Measurements from ENCODE around the gene EMC10. TPM values are rescaled to one million over a fixed set of nuclear protein-coding genes. Genes with fewer than 3 reads are reported as not detected.

Gene EMC10
- total RNA-seq, 4 donors from 2014 or later: 48.5 to 79.4 (median 59.7) TPM

DNA sequence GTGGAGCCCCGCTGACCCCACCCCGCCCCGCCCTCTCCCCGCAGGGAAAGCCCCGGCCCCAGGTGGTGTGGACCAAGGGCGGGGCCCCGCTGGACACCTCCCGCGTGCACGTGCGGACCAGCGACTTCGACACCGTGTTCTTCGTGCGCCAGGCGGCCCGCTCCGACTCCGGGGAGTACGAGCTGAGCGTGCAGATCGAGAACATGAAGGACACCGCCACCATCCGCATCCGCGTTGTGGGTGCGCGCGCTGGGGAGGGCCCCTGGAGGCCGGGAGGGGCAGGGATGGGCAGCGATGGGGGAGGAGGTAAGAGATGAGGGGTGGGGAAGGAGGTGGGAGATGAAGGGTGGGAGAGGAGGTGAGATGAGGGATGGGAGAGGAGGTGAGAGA lies 17.2 kb upstream of the EMC10 start:
- WGBS, 2 donors: 51 to 73% methylated on average over 17 to 27 of the region's 32 CpGs
- H3K4me1 ChIP-seq: no peaks in the 10 kb centered on the region
- no peak for TF ChIP-seq EP300 (IDR thresholded peaks at IDR 0.05)
- no peak for TF ChIP-seq POLR2A (IDR thresholded peaks at IDR 0.05)
- TF ChIP-seq, protein P1, sequence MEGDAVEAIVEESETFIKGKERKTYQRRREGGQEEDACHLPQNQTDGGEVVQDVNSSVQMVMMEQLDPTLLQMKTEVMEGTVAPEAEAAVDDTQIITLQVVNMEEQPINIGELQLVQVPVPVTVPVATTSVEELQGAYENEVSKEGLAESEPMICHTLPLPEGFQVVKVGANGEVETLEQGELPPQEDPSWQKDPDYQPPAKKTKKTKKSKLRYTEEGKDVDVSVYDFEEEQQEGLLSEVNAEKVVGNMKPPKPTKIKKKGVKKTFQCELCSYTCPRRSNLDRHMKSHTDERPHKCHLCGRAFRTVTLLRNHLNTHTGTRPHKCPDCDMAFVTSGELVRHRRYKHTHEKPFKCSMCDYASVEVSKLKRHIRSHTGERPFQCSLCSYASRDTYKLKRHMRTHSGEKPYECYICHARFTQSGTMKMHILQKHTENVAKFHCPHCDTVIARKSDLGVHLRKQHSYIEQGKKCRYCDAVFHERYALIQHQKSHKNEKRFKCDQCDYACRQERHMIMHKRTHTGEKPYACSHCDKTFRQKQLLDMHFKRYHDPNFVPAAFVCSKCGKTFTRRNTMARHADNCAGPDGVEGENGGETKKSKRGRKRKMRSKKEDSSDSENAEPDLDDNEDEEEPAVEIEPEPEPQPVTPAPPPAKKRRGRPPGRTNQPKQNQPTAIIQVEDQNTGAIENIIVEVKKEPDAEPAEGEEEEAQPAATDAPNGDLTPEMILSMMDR (IDR thresholded peaks at IDR 0.05): no peak
- no peak overlapping the region for H3K27ac ChIP-seq
- no peaks in the 10 kb centered on the region for H3K36me3 ChIP-seq
- no peaks in the 10 kb centered on the region for H3K9me3 ChIP-seq
- no peak for DNase-seq (ENCODE audit: low spot score in 2 of 2)
- H3K4me3 ChIP-seq: no peak overlapping the region
- H3K27me3 ChIP-seq: peaks cover 0 to 47% of the 10 kb centered on the region in 2 donors

DNA sequence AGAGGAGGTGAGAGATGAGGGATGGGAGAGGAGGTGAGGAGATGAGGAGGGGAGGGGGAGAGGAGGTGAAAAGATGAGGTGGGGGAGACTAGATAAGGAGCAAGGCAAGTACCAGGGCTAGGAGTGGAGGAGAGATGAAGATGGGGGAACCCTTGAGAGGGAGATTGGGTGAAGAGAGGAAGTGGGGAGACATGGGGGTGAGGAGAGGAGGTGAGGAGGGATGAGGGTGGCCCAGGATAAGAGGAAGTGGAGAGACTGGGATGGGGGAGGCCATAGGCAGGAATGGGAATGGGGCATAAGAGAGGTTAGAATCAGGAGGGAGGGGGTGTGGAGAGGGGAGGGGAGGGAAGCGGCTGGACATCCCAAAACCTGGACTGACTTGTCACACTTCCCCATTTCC lies 16.7 kb upstream of the EMC10 start:
- H3K36me3 ChIP-seq: no peaks in the 10 kb centered on the region
- WGBS, 2 donors: 53 to 58% methylated on average over 1 of the region's 1 CpG
- H3K9me3 ChIP-seq: no peaks in the 10 kb centered on the region
- TF ChIP-seq, protein P1 (IDR thresholded peaks at IDR 0.05): no peak
- no peak for TF ChIP-seq POLR2A (IDR thresholded peaks at IDR 0.05)
- TF ChIP-seq EP300 (IDR thresholded peaks at IDR 0.05): no peak
- no peaks in the 10 kb centered on the region for H3K4me1 ChIP-seq
- H3K27me3 ChIP-seq: peaks cover 0 to 52% of the 10 kb centered on the region in 2 donors
- H3K27ac ChIP-seq: no peak overlapping the region
- no peak overlapping the region for H3K4me3 ChIP-seq
- DNase-seq (ENCODE audit: low spot score in 2 of 2): no peak

DNA sequence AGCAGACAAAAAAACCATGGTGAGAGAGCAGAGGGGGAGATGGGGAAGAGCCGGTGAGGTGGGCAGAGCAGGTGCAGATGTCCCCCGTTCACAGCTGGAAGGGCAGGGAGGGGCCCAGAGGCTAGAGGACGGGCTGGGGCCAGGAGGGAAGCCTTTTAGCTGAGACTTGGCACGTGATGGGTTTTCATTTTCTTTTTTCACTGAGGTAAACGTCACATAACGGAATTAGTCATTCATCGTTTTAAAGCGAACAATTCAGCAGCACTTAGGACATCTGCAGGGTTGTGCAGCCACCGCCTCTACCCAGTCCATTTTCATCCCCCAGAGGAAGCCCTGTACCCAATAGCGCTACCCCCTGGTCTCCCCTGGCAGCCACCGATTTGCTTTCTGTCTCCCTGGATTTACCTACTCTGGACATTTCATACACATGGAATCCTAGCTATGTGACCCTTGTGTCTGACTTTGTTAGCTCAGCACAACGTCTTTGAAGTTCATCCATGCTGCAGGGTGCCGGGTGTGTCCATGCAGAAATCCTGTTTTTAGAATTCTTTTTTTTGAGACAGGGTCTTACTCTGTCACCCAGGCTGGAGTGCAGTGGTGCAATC lies 16.0 kb upstream of the EMC10 start:
- no peak overlapping the region for H3K27ac ChIP-seq
- H3K27me3 ChIP-seq: peaks cover 0 to 52% of the 10 kb centered on the region in 2 donors
- WGBS, 2 donors: 33% methylated on average over 13 of the region's 13 CpGs
- DNase-seq (ENCODE audit: low spot score in 2 of 2): no peak
- no peaks in the 10 kb centered on the region for H3K36me3 ChIP-seq
- no peaks in the 10 kb centered on the region for H3K9me3 ChIP-seq
- H3K4me3 ChIP-seq: no peak overlapping the region
- TF ChIP-seq, protein P1 (IDR thresholded peaks at IDR 0.05): no peak
- TF ChIP-seq POLR2A (IDR thresholded peaks at IDR 0.05): no peak
- no peak for TF ChIP-seq EP300 (IDR thresholded peaks at IDR 0.05)
- no peaks in the 10 kb centered on the region for H3K4me1 ChIP-seq

DNA sequence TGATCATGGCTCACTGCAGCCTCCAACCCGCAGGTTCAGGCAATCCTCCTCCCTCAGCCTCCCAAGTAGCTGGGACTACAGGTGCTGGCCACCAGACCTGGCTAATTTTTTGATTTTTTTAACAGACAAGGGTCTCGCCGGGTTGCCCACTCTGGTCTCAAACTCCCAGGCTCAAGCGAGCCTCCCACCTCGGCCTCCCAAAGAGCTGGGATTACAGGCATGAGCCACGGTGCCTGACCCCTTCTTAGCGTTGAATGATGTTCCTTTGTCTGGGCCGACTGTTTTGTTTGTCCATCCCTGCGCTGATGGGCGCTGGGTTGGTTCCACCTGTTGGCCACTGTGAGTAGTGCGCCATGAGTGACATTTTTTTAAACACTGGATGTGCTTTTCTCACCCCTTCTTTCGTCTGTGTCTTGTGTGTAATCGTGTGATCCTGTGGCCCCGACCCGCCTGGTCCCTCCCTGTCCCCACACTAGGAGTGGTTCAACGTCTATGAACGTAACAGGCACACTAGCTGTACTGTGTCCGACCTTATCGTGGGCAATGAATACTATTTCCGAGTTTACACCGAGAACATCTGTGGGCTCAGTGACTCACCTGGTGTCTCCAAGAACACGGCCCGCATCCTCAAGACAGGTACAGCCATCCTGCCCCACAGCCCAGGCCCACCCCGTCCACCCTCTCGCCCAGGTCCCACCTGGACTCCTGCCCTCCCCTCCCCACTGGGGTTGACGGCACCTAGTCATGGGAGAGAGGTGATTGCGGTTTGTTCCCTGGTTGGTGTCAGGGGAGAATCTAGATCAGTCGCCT lies 15.0 kb upstream of the EMC10 start:
- DNase-seq (ENCODE audit: low spot score in 2 of 2): peak; percentile 33 to 48
- H3K27me3 ChIP-seq: peaks cover 0 to 52% of the 10 kb centered on the region in 2 donors
- no peaks in the 10 kb centered on the region for H3K36me3 ChIP-seq
- no peaks in the 10 kb centered on the region for H3K9me3 ChIP-seq
- H3K4me1 ChIP-seq: no peaks in the 10 kb centered on the region
- WGBS, 2 donors: 30 to 39% methylated on average over 26 to 28 of the region's 28 CpGs
- H3K27ac ChIP-seq: no peak overlapping the region
- no peak for TF ChIP-seq POLR2A (IDR thresholded peaks at IDR 0.05)
- TF ChIP-seq, protein P1 (IDR thresholded peaks at IDR 0.05): peak; percentile 70 to 90 (median 75)
- no peak overlapping the region for H3K4me3 ChIP-seq

DNA sequence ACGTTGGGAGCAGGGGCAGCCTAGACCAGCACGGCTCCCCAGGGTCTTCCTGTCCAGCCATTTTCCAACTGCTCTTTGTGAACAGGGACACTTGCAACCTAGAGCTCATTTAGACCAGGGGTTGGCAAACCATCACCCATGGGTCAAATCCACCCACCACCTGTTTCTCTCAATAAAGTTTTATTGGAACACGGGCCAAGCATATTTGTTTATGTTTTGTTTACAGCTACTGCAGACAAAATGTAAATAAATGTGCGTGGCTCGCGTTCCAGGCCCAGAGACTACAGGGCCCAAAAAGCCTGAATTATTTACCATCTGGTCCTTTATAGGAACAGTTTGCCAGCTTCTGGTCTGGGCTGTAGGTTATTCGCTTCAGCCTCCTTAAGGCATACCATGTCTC lies 13.3 kb upstream of the EMC10 start:
- 67 to 72% methylated on average over 7 of the region's 7 CpGs for WGBS, 2 donors
- H3K4me1 ChIP-seq: no peaks in the 10 kb centered on the region

More for the DNA sequence above, 13.3 kb upstream of the EMC10 start:
- TF ChIP-seq, protein P1 (IDR thresholded peaks at IDR 0.05): no peak
- TF ChIP-seq EP300 (IDR thresholded peaks at IDR 0.05) (no peak), POLR2A (IDR thresholded peaks at IDR 0.05) (no peak)
- Histone ChIP-seq H3K27me3 (peaks cover 0 to 38% of the 10 kb centered on the region in 2 donors), H3K4me3 (no peak overlapping the region), H3K27ac (no peak overlapping the region), H3K36me3 (no peaks in the 10 kb centered on the region), H3K9me3 (no peaks in the 10 kb centered on the region)
- DNase-seq (ENCODE audit: low spot score in 2 of 2): no peak
